ENCODE measurements around the gene UBE2I.

UBE2I gene

GRCh38 chr16:1272453-1273198 lies 36.8 kb upstream of the UBE2I start:
- ChIA-PET POLR2A (ENCODE audit: low non-redundant PET) (no interaction called here), CTCF (interaction anchor here (0.6 kb wide), 1 partner anchor 14 kb away, joined by 3 read pairs; no protein-coding TSS in a partner anchor)
- DNase-seq (ENCODE audit: low spot score) = no peak
- no peak for TF ChIP-seq CTCF (conservative IDR thresholded peaks at IDR 0.05; ENCODE audit: low read depth)
- no peak overlapping the region for H3K27ac ChIP-seq

- no peak overlapping the region for H3K27ac ChIP-seq
- no peak for DNase-seq (ENCODE audit: low spot score)
- ChIA-PET POLR2A (ENCODE audit: low non-redundant PET) (no interaction called here), CTCF (no interaction called here)
- no peak for TF ChIP-seq CTCF (conservative IDR thresholded peaks at IDR 0.05; ENCODE audit: low read depth)
Measured at GRCh38 chr16:1273816-1274215, 35.6 kb upstream of the UBE2I start.

GRCh38 chr16:1274767-1275166 lies 34.7 kb upstream of the UBE2I start:
- ChIA-PET POLR2A (ENCODE audit: low non-redundant PET) (no interaction called here), CTCF (no interaction called here)
- H3K27ac ChIP-seq = no peak overlapping the region
- no peak for DNase-seq (ENCODE audit: low spot score)
- TF ChIP-seq CTCF (conservative IDR thresholded peaks at IDR 0.05; ENCODE audit: low read depth) = no peak

- H3K27ac ChIP-seq = no peak overlapping the region
- TF ChIP-seq CTCF (conservative IDR thresholded peaks at IDR 0.05; ENCODE audit: low read depth) = no peak
- POLR2A ChIA-PET (ENCODE audit: low non-redundant PET) = no interaction called here
- DNase-seq (ENCODE audit: low spot score) = no peak
- CTCF ChIA-PET = interaction anchor here (0.6 kb wide), 1 partner anchor 20 kb away, joined by 6 read pairs; no protein-coding TSS in a partner anchor
Measured at GRCh38 chr16:1275791-1276579, 33.5 kb upstream of the UBE2I start.

- no peak for DNase-seq (ENCODE audit: low spot score)
- POLR2A ChIA-PET (ENCODE audit: low non-redundant PET) = no interaction called here
Measured at GRCh38 chr16:1276580-1276878, 32.9 kb upstream of the UBE2I start.

GRCh38 chr16:1277151-1277598 lies 32.3 kb upstream of the UBE2I start:
- no peak for TF ChIP-seq CTCF (conservative IDR thresholded peaks at IDR 0.05; ENCODE audit: low read depth)
- CTCF ChIA-PET = no interaction called here
- DNase-seq (ENCODE audit: low spot score) = no peak
- no peak overlapping the region for H3K27ac ChIP-seq
- POLR2A ChIA-PET (ENCODE audit: low non-redundant PET) = no interaction called here

More at GRCh38 chr16:1276580-1276878, 32.9 kb upstream of the UBE2I start:
- no peak overlapping the region for H3K27ac ChIP-seq
- no peak for TF ChIP-seq CTCF (conservative IDR thresholded peaks at IDR 0.05; ENCODE audit: low read depth)
- CTCF ChIA-PET = interaction anchor here (0.6 kb wide), 1 partner anchor 20 kb away, joined by 6 read pairs; no protein-coding TSS in a partner anchor
